Neural cell (in vitro differentiated cells): ENCODE measurements around the gene DHRS7.

Source experiments
- EZH2 ChIP-seq: fragments of 200-600, 300-800 bp; shearing (Covaris generic), sonication (generic); IDR thresholded peaks from 2 replicates; pipeline ENCODE4 v1.6.1; 2014; ENCODE audit warnings: antibody characterized with exemption, low read length, borderline replicate concordance, mild to moderate bottlenecking; ENCODE audit not compliant: insufficient read depth, poor library complexity, severe bottlenecking
- MXI1 ChIP-seq: fragments of 450-650 bp; conservative IDR thresholded peaks from 2 replicates; pipeline ENCODE4 v1.6.1; 2014; ENCODE audit warnings: antibody characterized with exemption, mild to moderate bottlenecking; ENCODE audit not compliant: poor library complexity, severe bottlenecking
- SMC3 ChIP-seq: fragments of 450-650 bp; conservative IDR thresholded peaks from 2 replicates; pipeline ENCODE4 v1.6.1; 2014; ENCODE audit warnings: antibody characterized with exemption, mild to moderate bottlenecking, moderate library complexity; ENCODE audit not compliant: poor library complexity
- TF ChIP-seq, protein P1 (sequence below): fragments of 450-650 bp; IDR thresholded peaks from 2 replicates; pipeline ENCODE4 v1.5.1; 2014; ENCODE audit warnings: antibody characterized with exemption, mild to moderate bottlenecking, moderate library complexity; ENCODE audit not compliant: poor library complexity, severe bottlenecking
- TF ChIP-seq, protein P2 (sequence below): IDR thresholded peaks from 2 replicates; pipeline ENCODE4 v1.6.1; 2012; ENCODE audit warnings: borderline replicate concordance

DNA sequence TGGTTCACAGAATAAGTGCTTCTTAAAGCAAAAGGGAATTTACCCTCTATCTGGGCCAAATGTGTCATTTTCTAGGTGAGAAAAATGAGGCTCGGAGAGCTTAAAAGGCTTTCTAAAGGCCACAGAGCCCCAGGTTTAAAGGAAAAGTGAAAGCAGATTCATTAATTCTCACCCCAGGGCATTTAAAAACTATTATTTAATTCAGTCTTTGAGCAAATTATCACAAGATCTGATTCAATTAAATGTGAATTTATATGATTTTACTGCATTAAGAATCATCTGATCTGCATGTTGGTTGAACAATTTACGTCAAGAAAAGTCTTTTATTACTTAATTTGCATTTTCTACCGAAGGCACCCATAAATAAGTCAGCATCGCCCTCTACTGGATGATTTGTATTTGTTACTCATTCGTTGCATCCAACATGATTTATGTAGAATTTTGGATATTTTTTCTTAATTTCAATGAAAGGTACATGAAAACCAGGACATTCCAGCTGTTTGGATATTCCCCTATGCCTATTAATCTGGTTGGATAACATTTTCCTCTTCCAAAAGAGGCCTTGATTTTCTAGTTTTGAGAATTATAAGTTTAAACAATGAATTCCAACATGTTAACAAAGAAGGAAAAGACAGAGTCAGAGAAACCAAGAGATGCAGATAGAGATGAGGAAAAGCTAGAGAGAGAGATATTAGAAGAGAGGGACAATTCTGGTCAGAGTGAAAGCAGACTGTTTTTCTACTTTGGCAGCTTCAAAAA lies 19.1 kb upstream of the DHRS7 start:
- TF ChIP-seq, protein P1, sequence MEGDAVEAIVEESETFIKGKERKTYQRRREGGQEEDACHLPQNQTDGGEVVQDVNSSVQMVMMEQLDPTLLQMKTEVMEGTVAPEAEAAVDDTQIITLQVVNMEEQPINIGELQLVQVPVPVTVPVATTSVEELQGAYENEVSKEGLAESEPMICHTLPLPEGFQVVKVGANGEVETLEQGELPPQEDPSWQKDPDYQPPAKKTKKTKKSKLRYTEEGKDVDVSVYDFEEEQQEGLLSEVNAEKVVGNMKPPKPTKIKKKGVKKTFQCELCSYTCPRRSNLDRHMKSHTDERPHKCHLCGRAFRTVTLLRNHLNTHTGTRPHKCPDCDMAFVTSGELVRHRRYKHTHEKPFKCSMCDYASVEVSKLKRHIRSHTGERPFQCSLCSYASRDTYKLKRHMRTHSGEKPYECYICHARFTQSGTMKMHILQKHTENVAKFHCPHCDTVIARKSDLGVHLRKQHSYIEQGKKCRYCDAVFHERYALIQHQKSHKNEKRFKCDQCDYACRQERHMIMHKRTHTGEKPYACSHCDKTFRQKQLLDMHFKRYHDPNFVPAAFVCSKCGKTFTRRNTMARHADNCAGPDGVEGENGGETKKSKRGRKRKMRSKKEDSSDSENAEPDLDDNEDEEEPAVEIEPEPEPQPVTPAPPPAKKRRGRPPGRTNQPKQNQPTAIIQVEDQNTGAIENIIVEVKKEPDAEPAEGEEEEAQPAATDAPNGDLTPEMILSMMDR = peak; percentile 92
- TF ChIP-seq, protein P2, sequence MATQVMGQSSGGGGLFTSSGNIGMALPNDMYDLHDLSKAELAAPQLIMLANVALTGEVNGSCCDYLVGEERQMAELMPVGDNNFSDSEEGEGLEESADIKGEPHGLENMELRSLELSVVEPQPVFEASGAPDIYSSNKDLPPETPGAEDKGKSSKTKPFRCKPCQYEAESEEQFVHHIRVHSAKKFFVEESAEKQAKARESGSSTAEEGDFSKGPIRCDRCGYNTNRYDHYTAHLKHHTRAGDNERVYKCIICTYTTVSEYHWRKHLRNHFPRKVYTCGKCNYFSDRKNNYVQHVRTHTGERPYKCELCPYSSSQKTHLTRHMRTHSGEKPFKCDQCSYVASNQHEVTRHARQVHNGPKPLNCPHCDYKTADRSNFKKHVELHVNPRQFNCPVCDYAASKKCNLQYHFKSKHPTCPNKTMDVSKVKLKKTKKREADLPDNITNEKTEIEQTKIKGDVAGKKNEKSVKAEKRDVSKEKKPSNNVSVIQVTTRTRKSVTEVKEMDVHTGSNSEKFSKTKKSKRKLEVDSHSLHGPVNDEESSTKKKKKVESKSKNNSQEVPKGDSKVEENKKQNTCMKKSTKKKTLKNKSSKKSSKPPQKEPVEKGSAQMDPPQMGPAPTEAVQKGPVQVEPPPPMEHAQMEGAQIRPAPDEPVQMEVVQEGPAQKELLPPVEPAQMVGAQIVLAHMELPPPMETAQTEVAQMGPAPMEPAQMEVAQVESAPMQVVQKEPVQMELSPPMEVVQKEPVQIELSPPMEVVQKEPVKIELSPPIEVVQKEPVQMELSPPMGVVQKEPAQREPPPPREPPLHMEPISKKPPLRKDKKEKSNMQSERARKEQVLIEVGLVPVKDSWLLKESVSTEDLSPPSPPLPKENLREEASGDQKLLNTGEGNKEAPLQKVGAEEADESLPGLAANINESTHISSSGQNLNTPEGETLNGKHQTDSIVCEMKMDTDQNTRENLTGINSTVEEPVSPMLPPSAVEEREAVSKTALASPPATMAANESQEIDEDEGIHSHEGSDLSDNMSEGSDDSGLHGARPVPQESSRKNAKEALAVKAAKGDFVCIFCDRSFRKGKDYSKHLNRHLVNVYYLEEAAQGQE = no peak
- peak; percentile 84 for TF ChIP-seq SMC3
- no peak for TF ChIP-seq EZH2
- TF ChIP-seq MXI1 = no peak
